GM23338 (cell line): ENCODE measurements around the gene SNAPC2. TPM values are rescaled to one million over a fixed set of nuclear protein-coding genes. Genes with fewer than 3 reads are reported as not detected.

Experiments
- ATAC-seq: fragments of 200-7000 bp; cut with Tn5 transposase; 3 replicates; pipeline ENCODE4 v1.9.1; 2020
- DNase-seq: peaks from one replicate; pipeline ENCODE4 v3.0.0-alpha.2; 2015; ENCODE audit warnings: low spot score
- H2AFZ ChIP-seq: fragments of 200-600 bp; sonication (generic); 2 replicates; pipeline ENCODE4 v1.8.0; 2016; ENCODE audit warnings: antibody characterized with exemption, mild to moderate bottlenecking, moderate library complexity
- H3F3A ChIP-seq: fragments of 200-600 bp; sonication (generic); replicated peaks from 2 replicates; pipeline ENCODE4 v1.8.0; 2017; ENCODE audit warnings: antibody characterized with exemption, mixed run types, low read depth
- H3K27ac ChIP-seq: fragments of 200-600 bp; sonication (generic); 2 replicates; pipeline ENCODE4 v1.6.1; 2016; ENCODE audit warnings: low read depth
- H3K27me3 ChIP-seq: fragments of 200-600 bp; sonication (generic); 2 replicates; pipeline ENCODE4 v1.8.0; 2016; ENCODE audit warnings: mild to moderate bottlenecking, mixed run types, moderate library complexity; ENCODE audit not compliant: insufficient read depth
- H3K36me3 ChIP-seq: fragments of 200-600 bp; sonication (generic); 2 replicates; pipeline ENCODE4 v1.8.0; 2016; ENCODE audit warnings: mild to moderate bottlenecking; ENCODE audit not compliant: insufficient read depth
- H3K4me1 ChIP-seq: fragments of 200-600 bp; sonication (generic); 2 replicates; pipeline ENCODE4 v1.8.0; 2016; ENCODE audit warnings: mild to moderate bottlenecking, moderate library complexity; ENCODE audit not compliant: insufficient read depth
- H3K4me2 ChIP-seq: fragments of 200-600 bp; sonication (generic); 2 replicates; pipeline ENCODE4 v1.7.1; 2017; ENCODE audit warnings: mixed run types
- H3K4me3 ChIP-seq: fragments of 200-600 bp; sonication (generic); 2 replicates; pipeline ENCODE4 v1.6.1; 2016; ENCODE audit warnings: mixed run types
- H3K79me2 ChIP-seq: fragments of 200-600 bp; sonication (generic); replicated peaks from 2 replicates; pipeline ENCODE4 v1.8.0; 2017; ENCODE audit warnings: mild to moderate bottlenecking; ENCODE audit not compliant: insufficient read depth
- H3K9me2 ChIP-seq: fragments of 200-600 bp; sonication (generic); 2 replicates; pipeline ENCODE4 v1.8.0; 2017; ENCODE audit not compliant: insufficient read depth
- H4K20me1 ChIP-seq: fragments of 200-600 bp; sonication (generic); replicated peaks from 2 replicates; pipeline ENCODE4 v1.8.0; 2017; ENCODE audit warnings: mild to moderate bottlenecking; ENCODE audit not compliant: insufficient read depth
- H3K27ac Mint-ChIP-seq: 2 replicates; pipeline ENCODE4 v1.8.0; 2020; ENCODE audit warnings: inconsistent platforms, mild to moderate bottlenecking, moderate library complexity, mixed read lengths
- H3K27me3 Mint-ChIP-seq: 3 replicates; pipeline ENCODE4 v1.8.0; 2022; ENCODE audit warnings: low read depth, mild to moderate bottlenecking, moderate library complexity, mixed read lengths, inconsistent platforms; ENCODE audit not compliant: insufficient read depth, poor library complexity
- H3K36me3 Mint-ChIP-seq: 3 replicates; pipeline ENCODE4 v1.8.0; 2021; ENCODE audit warnings: low read depth, mild to moderate bottlenecking, inconsistent platforms, moderate library complexity, mixed read lengths
- H3K4me1 Mint-ChIP-seq: 3 replicates; pipeline ENCODE4 v1.8.0; 2020; ENCODE audit warnings: mild to moderate bottlenecking, inconsistent platforms, mixed read lengths
- H3K4me3 Mint-ChIP-seq: 3 replicates; pipeline ENCODE4 v1.8.0; 2021; ENCODE audit warnings: moderate library complexity, mild to moderate bottlenecking, inconsistent platforms, mixed read lengths
- H3K9me3 Mint-ChIP-seq: 3 replicates; pipeline ENCODE4 v1.8.0; 2020; ENCODE audit warnings: moderate library complexity, mild to moderate bottlenecking, inconsistent platforms, mixed read lengths
- ETS1 ChIP-seq: IDR thresholded peaks from 2 replicates; pipeline ENCODE4 v1.6.1; 2016; ENCODE audit warnings: antibody characterized with exemption
- EZH2 ChIP-seq: fragments of 200-600 bp; sonication (generic); IDR thresholded peaks from one replicate; pipeline ENCODE4 v1.8.0; 2017; ENCODE audit warnings: antibody characterized with exemption, mild to moderate bottlenecking, low read depth; ENCODE audit not compliant: unreplicated experiment
- JUNB ChIP-seq: IDR thresholded peaks from one replicate; pipeline ENCODE4 v1.6.1; 2016; ENCODE audit warnings: antibody characterized with exemption; ENCODE audit not compliant: unreplicated experiment
- NANOG ChIP-seq: IDR thresholded peaks from 2 replicates; pipeline ENCODE4 v1.6.1; 2016; ENCODE audit warnings: antibody characterized with exemption, borderline replicate concordance
- POLR2AphosphoS5 ChIP-seq: IDR thresholded peaks from 2 replicates; pipeline ENCODE4 v1.6.1; 2016; ENCODE audit warnings: antibody characterized with exemption, low read depth
- REST ChIP-seq: IDR thresholded peaks from one replicate; pipeline ENCODE4 v1.6.1; 2018; ENCODE audit warnings: antibody characterized with exemption; ENCODE audit not compliant: unreplicated experiment
- STAT1 ChIP-seq: IDR thresholded peaks from one replicate; pipeline ENCODE4 v1.6.1; 2016; ENCODE audit warnings: antibody characterized with exemption; ENCODE audit not compliant: unreplicated experiment
- ZNF331 ChIP-seq: fragments of 250-450 bp; sonication (Bioruptor Pico); IDR thresholded peaks from 2 replicates; pipeline ENCODE4 v1.5.0; 2020; ENCODE audit warnings: low read depth, mild to moderate bottlenecking, moderate library complexity
- ZNF462 ChIP-seq: fragments of 250-450 bp; sonication (Bioruptor Pico); IDR thresholded peaks from 2 replicates; pipeline ENCODE4 v1.5.0; 2020; ENCODE audit warnings: mild to moderate bottlenecking, moderate library complexity
- polyA plus RNA-seq: library from polyadenylated mRNA; unstranded; fragments of >200 nt; fragmentation: Nextera tagmentation; extraction: Ambion mirVana; gene quantifications from 2 replicates; pipeline ENCODE4 v1.2.1, GENCODE V29; 2016
- total RNA-seq: library from RNA; depleted of rRNA; stranded (reverse); fragments of >200 nt; shearing (Covaris generic); gene quantifications from 2 replicates; pipeline ENCODE4 v1.2.3, GENCODE V29; 2014

The SNAPC2 gene
- total and polyA plus RNA-seq, 2 experiments from 2014 or later: 17.1 to 25.1 TPM

GRCh38 chr19:7900401-7900870 lies 19.7 kb upstream of the SNAPC2 start:
- no peaks in the 10 kb centered on the region; the same call in 1 of the 2 replicates for H4K20me1 ChIP-seq
- TF ChIP-seq POLR2AphosphoS5 (no peak), NANOG (no peak), ZNF462 (no peak), ZNF331 (CRISPR knock-in tag) (no peak), STAT1 (no peak)
- H3K4me3 ChIP-seq: no peak overlapping the region
- Mint-ChIP-seq H3K9me3 (peaks cover 6% of the 10 kb centered on the region; the same call in 1 of the 3 replicates), H3K27ac (no peak overlapping the region), H3K36me3 (peaks cover 17% of the 10 kb centered on the region; the same call in 2 of the 3 replicates), H3K4me3 (no peak overlapping the region), H3K4me1 (peaks cover 15% of the 10 kb centered on the region), H3K27me3 (peaks cover 24% of the 10 kb centered on the region)
- peaks cover 8% of the 10 kb centered on the region; the same call in 1 of the 2 replicates for H3F3A ChIP-seq
- no peaks in the 10 kb centered on the region for H3K36me3 ChIP-seq
- no peak overlapping the region for H2AFZ ChIP-seq
- ATAC-seq (no peak), DNase-seq (no peak)
- peaks cover 11% of the 10 kb centered on the region for H3K79me2 ChIP-seq
- no peak overlapping the region for H3K27ac ChIP-seq
- no peaks in the 10 kb centered on the region for H3K27me3 ChIP-seq
- no peaks in the 10 kb centered on the region for H3K9me2 ChIP-seq
- H3K4me2 ChIP-seq: no peak overlapping the region
- H3K4me1 ChIP-seq: peaks cover 11% of the 10 kb centered on the region

GRCh38 chr19:7900931-7901330 lies 19.2 kb upstream of the SNAPC2 start:
- peaks cover 19% of the 10 kb centered on the region for H3K4me1 Mint-ChIP-seq
- TF ChIP-seq EZH2: no peak
- TF ChIP-seq JUNB: no peak
- TF ChIP-seq POLR2AphosphoS5: no peak
- no peak for TF ChIP-seq REST
- TF ChIP-seq ETS1: no peak

More at GRCh38 chr19:7900931-7901330, 19.2 kb upstream of the SNAPC2 start:
- Mint-ChIP-seq H3K9me3 (peaks cover 6% of the 10 kb centered on the region; the same call in 1 of the 3 replicates), H3K27ac (no peak overlapping the region), H3K4me3 (no peak overlapping the region), H3K36me3 (peaks cover 17% of the 10 kb centered on the region; the same call in 2 of the 3 replicates), H3K27me3 (peaks cover 24% of the 10 kb centered on the region)
- Histone ChIP-seq H3K4me2 (no peak overlapping the region), H3K36me3 (no peaks in the 10 kb centered on the region; the same call in 1 of the 2 replicates), H3K27me3 (no peaks in the 10 kb centered on the region), H3K4me1 (peaks cover 11% of the 10 kb centered on the region), H3K4me3 (no peak overlapping the region), H3K27ac (no peak overlapping the region), H2AFZ (no peak overlapping the region), H4K20me1 (no peaks in the 10 kb centered on the region; the same call in 1 of the 2 replicates), H3F3A (peaks cover 8% of the 10 kb centered on the region; the same call in 1 of the 2 replicates), H3K9me2 (no peaks in the 10 kb centered on the region), H3K79me2 (peaks cover 16% of the 10 kb centered on the region)
- no peak for ATAC-seq
- DNase-seq: no peak
